Mesendoderm (in vitro differentiated cells): ENCODE data around the gene RABGAP1L.

Source experiments
- DNase-seq: peaks from one replicate; pipeline ENCODE4 v3.0.0; 2013
- H2AK5ac ChIP-seq: 2 replicates; pipeline ENCODE4 v1.6.1; 2013; ENCODE audit warnings: low read length, inconsistent platforms
- H2BK120ac ChIP-seq: 2 replicates; pipeline ENCODE4 v1.6.1; 2013; ENCODE audit warnings: low read depth, mild to moderate bottlenecking, low read length, moderate library complexity, mixed read lengths
- H2BK15ac ChIP-seq: replicated peaks from 2 replicates; pipeline ENCODE4 v1.6.1; 2013; ENCODE audit warnings: low read depth, mild to moderate bottlenecking, moderate library complexity
- H2BK5ac ChIP-seq: 2 replicates; pipeline ENCODE4 v1.6.1; 2013; ENCODE audit warnings: low read length, inconsistent platforms
- H3K18ac ChIP-seq: 2 replicates; pipeline ENCODE4 v1.6.1; 2013; ENCODE audit warnings: mild to moderate bottlenecking, low read length, mixed read lengths
- H3K23ac ChIP-seq: one replicate; pipeline ENCODE4 v1.6.1; 2013; ENCODE audit warnings: low read length
- H3K27ac ChIP-seq: 2 replicates; pipeline ENCODE4 v1.5.1; 2013; ENCODE audit warnings: low read depth, mild to moderate bottlenecking, inconsistent platforms, low read length, moderate library complexity
- H3K27me3 ChIP-seq: 2 replicates; pipeline ENCODE4 v1.6.1; 2013; ENCODE audit warnings: low read length, control low read depth, mild to moderate bottlenecking, inconsistent platforms; ENCODE audit not compliant: insufficient read depth, poor library complexity
- H3K36me3 ChIP-seq: 2 replicates; pipeline ENCODE4 v1.6.1; 2013; ENCODE audit warnings: low read length, inconsistent platforms; ENCODE audit not compliant: control insufficient read depth, insufficient read depth
- H3K4ac ChIP-seq: one replicate; pipeline ENCODE4 v1.6.1; 2013; ENCODE audit warnings: low read depth, mild to moderate bottlenecking, low read length, moderate library complexity
- H3K4me1 ChIP-seq: 2 replicates; pipeline ENCODE4 v1.6.1; 2013; ENCODE audit warnings: low read depth, low read length, inconsistent platforms; ENCODE audit not compliant: control insufficient read depth
- H3K4me2 ChIP-seq: 2 replicates; pipeline ENCODE4 v1.6.1; 2013; ENCODE audit warnings: low read length
- H3K4me3 ChIP-seq: 2 replicates; pipeline ENCODE4 v1.5.1; 2013; ENCODE audit warnings: mild to moderate bottlenecking, low read length
- H3K56ac ChIP-seq: one replicate; pipeline ENCODE4 v1.6.1; 2013; ENCODE audit warnings: low read length
- H3K79me1 ChIP-seq: 2 replicates; pipeline ENCODE4 v1.6.1; 2013; ENCODE audit warnings: low read length, inconsistent platforms
- H3K79me2 ChIP-seq: 2 replicates; pipeline ENCODE4 v1.6.1; 2013; ENCODE audit warnings: mild to moderate bottlenecking, low read length; ENCODE audit not compliant: control insufficient read depth, insufficient read depth
- H3K9ac ChIP-seq: 2 replicates; pipeline ENCODE4 v1.6.1; 2013; ENCODE audit warnings: low read length, inconsistent platforms
- H4K5ac ChIP-seq: one replicate; pipeline ENCODE4 v1.6.1; 2013; ENCODE audit warnings: low read length
- H4K8ac ChIP-seq: one replicate; pipeline ENCODE4 v1.6.1; 2013; ENCODE audit warnings: low read depth, mild to moderate bottlenecking, control low read depth, low read length, moderate library complexity
- WGBS: extraction: QIAGEN DNeasy Blood & Tissue Kit; methylation state at CpG from one replicate; pipeline ENCODE4 v1.1.7; 2013; ENCODE audit warnings: low lambda C conversion rate, missing lambda C conversion rate; ENCODE audit not compliant: insufficient coverage; ENCODE audit errors: extremely low coverage; 5-methylcytosine and 5-hydroxymethylcytosine counted together

The RABGAP1L gene

DNA sequence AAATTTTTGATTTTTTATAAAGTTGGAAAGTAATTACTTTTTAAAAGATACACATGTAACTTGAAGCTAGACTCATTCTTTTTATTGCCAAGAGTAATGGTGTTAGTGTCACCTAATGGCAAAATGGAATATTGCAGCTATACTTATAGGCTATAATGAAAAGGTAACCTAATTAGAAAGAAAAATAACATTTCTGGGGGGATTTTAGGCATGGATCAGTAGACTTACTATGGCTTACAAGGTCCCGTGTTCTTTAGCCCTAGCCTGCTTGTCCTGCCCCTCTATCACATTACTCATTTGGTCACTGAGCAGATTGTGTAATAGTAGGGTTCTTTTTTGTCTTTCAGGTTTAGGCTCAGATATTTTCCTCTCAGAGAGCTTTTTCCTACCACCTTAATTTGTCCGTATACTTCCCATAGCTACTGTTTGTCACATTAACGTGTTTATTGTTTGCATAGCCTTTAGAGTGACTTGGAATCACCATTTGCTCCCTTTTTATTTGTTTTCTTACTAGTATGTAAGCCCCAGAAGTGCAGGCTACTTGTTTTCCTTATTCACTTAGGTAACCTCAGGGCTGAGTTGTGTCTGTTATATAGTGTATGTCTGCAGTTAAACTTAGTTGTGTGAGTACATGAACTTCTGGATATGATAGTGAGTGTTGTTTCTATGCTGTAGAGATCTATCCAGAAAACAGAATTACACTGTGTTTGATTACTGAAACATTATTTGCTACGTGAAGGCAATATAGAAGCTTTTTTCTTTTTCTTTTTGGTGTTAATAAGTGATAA lies 58.7 kb downstream of the RABGAP1L start:
- H2BK15ac ChIP-seq: no peak overlapping the region
- no peak overlapping the region for H3K4me3 ChIP-seq
- H2BK5ac ChIP-seq: no peak overlapping the region
- no peak overlapping the region for H3K4ac ChIP-seq
- no peak overlapping the region for H3K18ac ChIP-seq
- H2BK120ac ChIP-seq: no peak overlapping the region
- no peak overlapping the region for H2AK5ac ChIP-seq
- DNase-seq: peak; percentile 34
- H3K79me2 ChIP-seq: no peaks in the 10 kb centered on the region
- no peak overlapping the region for H3K9ac ChIP-seq
- WGBS: no CpG with 5 or more reads among the region's 4 CpGs
- H4K5ac ChIP-seq: no peak overlapping the region
- no peaks in the 10 kb centered on the region for H3K36me3 ChIP-seq
- no peak overlapping the region for H3K23ac ChIP-seq
- H3K27me3 ChIP-seq: no peaks in the 10 kb centered on the region
- H3K4me1 ChIP-seq: no peaks in the 10 kb centered on the region
- no peak overlapping the region for H4K8ac ChIP-seq
- no peak overlapping the region for H3K56ac ChIP-seq
- no peak overlapping the region for H3K27ac ChIP-seq
- no peaks in the 10 kb centered on the region for H3K79me1 ChIP-seq
- no peak overlapping the region for H3K4me2 ChIP-seq

DNA sequence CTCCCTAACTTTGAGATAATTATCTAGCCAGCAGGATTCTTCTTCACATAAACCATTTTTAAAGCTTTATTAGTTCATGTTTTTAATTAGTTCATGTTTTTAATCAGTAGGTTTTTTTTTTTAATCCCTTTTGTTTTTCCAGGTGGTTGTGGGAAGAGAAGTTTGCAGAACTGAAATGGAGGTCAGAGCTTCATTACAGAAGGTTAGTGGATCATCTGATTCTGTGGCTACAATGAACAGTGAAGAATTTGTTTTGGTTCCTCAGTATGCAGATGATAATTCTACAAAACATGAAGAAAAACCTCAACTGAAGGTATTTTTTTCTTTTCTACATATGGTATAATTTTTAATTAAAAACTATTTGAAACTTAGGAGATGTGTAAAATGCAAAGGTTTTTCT lies 59.7 kb downstream of the RABGAP1L start:
- Histone ChIP-seq H3K36me3 (no peaks in the 10 kb centered on the region), H3K4me2 (no peak overlapping the region), H2BK5ac (no peak overlapping the region), H3K4me1 (no peaks in the 10 kb centered on the region), H2BK120ac (no peak overlapping the region), H3K9ac (no peak overlapping the region), H3K27ac (no peak overlapping the region), H3K18ac (no peak overlapping the region), H2BK15ac (no peak overlapping the region), H3K79me2 (no peaks in the 10 kb centered on the region), H3K23ac (no peak overlapping the region), H3K4me3 (no peak overlapping the region), H3K4ac (no peak overlapping the region), H3K27me3 (no peaks in the 10 kb centered on the region), H4K5ac (no peak overlapping the region), H4K8ac (no peak overlapping the region), H3K56ac (no peak overlapping the region), H3K79me1 (no peaks in the 10 kb centered on the region), H2AK5ac (no peak overlapping the region)
- DNase-seq: no peak

DNA sequence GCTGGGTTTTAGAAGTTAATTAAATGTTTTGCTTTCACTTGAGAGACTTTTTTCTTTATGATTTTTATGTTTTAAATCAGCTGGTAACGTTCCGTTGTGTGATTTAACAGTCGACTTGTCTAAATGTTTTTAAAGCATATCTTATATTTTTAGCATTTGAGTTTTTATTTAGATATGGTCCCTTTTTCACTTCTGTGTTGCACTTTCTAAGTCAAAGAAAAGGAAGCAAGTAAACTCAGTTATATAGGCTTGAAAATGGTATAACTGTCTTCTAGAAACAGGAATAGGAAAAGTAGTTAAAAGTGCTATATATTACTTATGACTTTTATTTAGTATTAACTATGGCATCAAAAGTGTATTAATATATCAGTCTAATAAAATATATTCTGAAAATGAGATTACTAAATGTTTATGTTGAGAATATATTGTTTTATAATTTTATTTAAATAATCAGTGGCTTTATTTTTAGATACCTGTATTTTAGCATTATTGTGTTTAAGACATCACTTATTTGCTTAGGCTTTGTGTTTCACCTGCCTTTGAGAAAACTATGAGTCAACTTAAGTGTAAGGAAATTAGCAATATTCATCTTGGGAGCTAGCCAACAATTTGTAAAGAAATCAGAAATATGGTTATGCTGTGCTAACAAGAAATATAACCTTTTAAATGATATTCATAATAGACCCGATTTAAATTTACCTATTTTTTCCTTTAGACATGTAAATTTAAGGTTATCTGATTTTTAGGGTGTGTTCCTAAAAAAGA lies 60.5 kb downstream of the RABGAP1L start:
- no peak overlapping the region for H3K4me2 ChIP-seq
- H4K8ac ChIP-seq: no peak overlapping the region
- no peak overlapping the region for H2BK15ac ChIP-seq
- H3K4me3 ChIP-seq: no peak overlapping the region
- no peaks in the 10 kb centered on the region for H3K79me1 ChIP-seq
- no CpG with 5 or more reads among the region's 4 CpGs for WGBS
- H3K23ac ChIP-seq: no peak overlapping the region
- no peak overlapping the region for H2BK5ac ChIP-seq
- H3K79me2 ChIP-seq: no peaks in the 10 kb centered on the region
- H2BK120ac ChIP-seq: no peak overlapping the region
- H3K27ac ChIP-seq: no peak overlapping the region
- no peak overlapping the region for H3K18ac ChIP-seq
- H3K4me1 ChIP-seq: no peaks in the 10 kb centered on the region
- no peak overlapping the region for H4K5ac ChIP-seq
- H3K56ac ChIP-seq: no peak overlapping the region
- H3K9ac ChIP-seq: no peak overlapping the region
- no peak overlapping the region for H2AK5ac ChIP-seq
- H3K4ac ChIP-seq: no peak overlapping the region
- no peaks in the 10 kb centered on the region for H3K36me3 ChIP-seq
- no peak for DNase-seq
- no peaks in the 10 kb centered on the region for H3K27me3 ChIP-seq

DNA sequence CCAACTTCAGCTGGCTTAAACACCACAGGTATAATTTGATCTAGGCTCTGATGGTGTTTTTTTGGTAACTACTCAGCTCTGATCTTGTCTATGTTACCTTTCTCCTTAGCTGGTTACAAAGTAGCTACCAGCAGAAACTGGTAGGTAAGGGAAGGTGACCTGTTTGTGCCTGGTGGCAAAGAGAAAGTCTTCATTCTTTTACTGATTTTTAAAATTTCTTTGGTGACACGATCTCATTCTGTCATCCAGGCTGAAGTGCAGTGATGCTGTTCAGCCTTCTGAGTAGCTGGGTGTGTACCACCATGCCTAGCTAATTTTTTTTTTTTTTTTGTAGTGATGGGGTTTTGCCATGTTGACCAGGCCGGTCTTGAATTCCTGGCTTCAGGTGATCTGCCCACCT lies 62.4 kb downstream of the RABGAP1L start:
- H3K79me2 ChIP-seq: no peaks in the 10 kb centered on the region
- no peak overlapping the region for H2BK5ac ChIP-seq
- WGBS: no CpG with 5 or more reads among the region's 2 CpGs
- H3K36me3 ChIP-seq: no peaks in the 10 kb centered on the region
- no peak overlapping the region for H3K4ac ChIP-seq
- H3K18ac ChIP-seq: no peak overlapping the region
- H3K56ac ChIP-seq: no peak overlapping the region
- no peak overlapping the region for H4K8ac ChIP-seq
- H3K4me2 ChIP-seq: no peak overlapping the region
- H3K27ac ChIP-seq: no peak overlapping the region
- no peak overlapping the region for H2BK15ac ChIP-seq
- H3K27me3 ChIP-seq: no peaks in the 10 kb centered on the region
- no peaks in the 10 kb centered on the region for H3K4me1 ChIP-seq
- no peak for DNase-seq
- H3K9ac ChIP-seq: no peak overlapping the region
- no peak overlapping the region for H3K4me3 ChIP-seq
- no peaks in the 10 kb centered on the region for H3K79me1 ChIP-seq
- H3K23ac ChIP-seq: no peak overlapping the region
- H4K5ac ChIP-seq: no peak overlapping the region
- no peak overlapping the region for H2BK120ac ChIP-seq
- H2AK5ac ChIP-seq: no peak overlapping the region

DNA sequence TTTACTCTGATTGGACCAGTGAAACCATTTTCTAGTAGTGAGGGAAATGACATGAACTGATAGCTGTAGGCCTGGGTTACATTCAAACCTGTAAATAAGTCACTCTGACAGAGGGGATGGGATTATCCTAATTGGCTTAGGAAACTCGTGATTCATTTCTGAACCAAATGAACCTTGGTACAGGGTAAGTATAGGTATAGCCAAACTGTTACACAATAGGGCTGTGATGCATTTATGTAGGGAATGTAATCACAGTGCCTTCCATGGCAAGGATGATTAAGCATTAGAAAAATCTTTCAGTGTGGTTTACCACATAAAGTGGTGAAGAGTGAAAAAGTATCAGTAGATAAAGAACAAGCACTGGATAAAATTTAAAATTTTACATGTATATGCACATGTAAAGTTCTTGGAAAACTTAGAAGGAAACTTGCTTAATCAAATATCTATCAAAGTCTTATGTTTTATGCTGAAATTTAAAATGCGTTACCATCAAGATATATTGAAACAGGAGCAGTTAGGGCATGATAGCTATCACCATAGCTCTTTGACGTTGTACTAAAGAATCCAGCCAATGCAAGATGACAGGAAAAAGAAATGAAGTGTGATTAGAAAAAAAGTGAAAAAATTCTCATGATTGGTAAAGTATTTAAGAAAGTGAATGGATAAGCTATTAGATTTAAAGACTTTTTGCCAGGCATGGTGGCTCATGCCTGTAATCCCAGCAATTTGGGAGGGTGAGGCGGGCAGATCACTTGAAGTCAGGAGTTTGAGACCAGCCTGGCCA lies 63.0 kb downstream of the RABGAP1L start:
- no CpG with 5 or more reads among the region's 4 CpGs for WGBS
- no peak overlapping the region for H3K9ac ChIP-seq
- H2BK15ac ChIP-seq: no peak overlapping the region
- H2BK120ac ChIP-seq: no peak overlapping the region
- no peaks in the 10 kb centered on the region for H3K4me1 ChIP-seq
- H4K8ac ChIP-seq: no peak overlapping the region
- no peaks in the 10 kb centered on the region for H3K79me1 ChIP-seq
- no peak for DNase-seq
- no peak overlapping the region for H3K18ac ChIP-seq
- H3K4ac ChIP-seq: no peak overlapping the region
- no peak overlapping the region for H3K4me2 ChIP-seq
- no peaks in the 10 kb centered on the region for H3K27me3 ChIP-seq
- no peak overlapping the region for H3K4me3 ChIP-seq
- H3K23ac ChIP-seq: no peak overlapping the region
- H3K36me3 ChIP-seq: no peaks in the 10 kb centered on the region
- H4K5ac ChIP-seq: no peak overlapping the region
- no peak overlapping the region for H3K27ac ChIP-seq
- H2AK5ac ChIP-seq: no peak overlapping the region
- no peak overlapping the region for H3K56ac ChIP-seq
- no peaks in the 10 kb centered on the region for H3K79me2 ChIP-seq
- H2BK5ac ChIP-seq: no peak overlapping the region
